Trophoblast cell (in vitro differentiated cells and primary cell): ENCODE results near the gene NALCN.
A peak's percentile ranks its signal among the peaks of the same experiment; 100 is the strongest.

Experiments used
- DNase-seq, 2 donors: peaks; one replicate each; pipeline ENCODE4 v3.0.0-alpha.2; 2016
- H2AFZ ChIP-seq: 2 replicates; pipeline ENCODE4 v1.6.1; 2013; ENCODE audit warnings: low read length, moderate library complexity, mild to moderate bottlenecking; ENCODE audit not compliant: insufficient read depth, poor library complexity
- H2AK5ac ChIP-seq: 2 replicates; pipeline ENCODE4 v1.6.1; 2013; ENCODE audit warnings: mild to moderate bottlenecking, low read length
- H2BK120ac ChIP-seq: 2 replicates; pipeline ENCODE4 v1.6.1; 2013; ENCODE audit warnings: low read length, mild to moderate bottlenecking, moderate library complexity; ENCODE audit not compliant: insufficient read depth, poor library complexity
- H2BK12ac ChIP-seq: 2 replicates; pipeline ENCODE4 v1.6.1; 2013; ENCODE audit warnings: mild to moderate bottlenecking, low read length, moderate library complexity
- H2BK5ac ChIP-seq: 2 replicates; pipeline ENCODE4 v1.6.1; 2013; ENCODE audit warnings: low read length, low read depth, moderate library complexity, mild to moderate bottlenecking; ENCODE audit not compliant: poor library complexity
- H3K14ac ChIP-seq: 2 replicates; pipeline ENCODE4 v1.6.1; 2013; ENCODE audit warnings: mild to moderate bottlenecking, low read length
- H3K18ac ChIP-seq: 2 replicates; pipeline ENCODE4 v1.6.1; 2013; ENCODE audit warnings: mild to moderate bottlenecking, low read length
- H3K23ac ChIP-seq: 2 replicates; pipeline ENCODE4 v1.6.1; 2013; ENCODE audit warnings: low read length
- H3K27ac ChIP-seq: 2 replicates; pipeline ENCODE4 v1.5.1; 2013; ENCODE audit warnings: low read depth, mild to moderate bottlenecking, inconsistent platforms, low read length, moderate library complexity
- H3K27me3 ChIP-seq: 2 replicates; pipeline ENCODE4 v1.6.1; 2013; ENCODE audit warnings: inconsistent platforms, mild to moderate bottlenecking, low read length, moderate library complexity; ENCODE audit not compliant: insufficient read depth
- H3K36me3 ChIP-seq, 2 experiments: 1 replicate in 1 of 2; 2 replicates in 1 of 2; pipeline ENCODE4 v1.6.1; 2013; ENCODE audit warnings: low read length in 2 of 2, mild to moderate bottlenecking in 2 of 2, moderate library complexity in 1 of 2; ENCODE audit not compliant: insufficient read depth in 2 of 2, control insufficient read depth in 1 of 2
- H3K4ac ChIP-seq: 2 replicates; pipeline ENCODE4 v1.6.1; 2013; ENCODE audit warnings: low read depth, mild to moderate bottlenecking, low read length, moderate library complexity
- H3K4me1 ChIP-seq, 2 experiments: 1 replicate in 1 of 2; 2 replicates in 1 of 2; pipeline ENCODE4 v1.6.1; 2013; ENCODE audit warnings: low read length in 2 of 2, mild to moderate bottlenecking in 2 of 2, moderate library complexity in 1 of 2; ENCODE audit not compliant: insufficient read depth in 2 of 2, control insufficient read depth in 1 of 2
- H3K4me2 ChIP-seq: 2 replicates; pipeline ENCODE4 v1.6.1; 2013; ENCODE audit warnings: inconsistent platforms, mild to moderate bottlenecking, low read length, moderate library complexity
- H3K4me3 ChIP-seq: 2 replicates; pipeline ENCODE4 v1.5.1; 2013; ENCODE audit warnings: mild to moderate bottlenecking, low read depth, low read length, inconsistent platforms
- H3K79me1 ChIP-seq: one replicate; pipeline ENCODE4 v1.6.1; 2013; ENCODE audit warnings: low read length
- H3K79me2 ChIP-seq: 2 replicates; pipeline ENCODE4 v1.6.1; 2013; ENCODE audit warnings: low read length, mild to moderate bottlenecking; ENCODE audit not compliant: control insufficient read depth, insufficient read depth, poor library complexity
- H3K9ac ChIP-seq: 2 replicates; pipeline ENCODE4 v1.6.1; 2013; ENCODE audit warnings: mild to moderate bottlenecking, low read length
- H3K9me3 ChIP-seq: 2 replicates; pipeline ENCODE4 v1.6.1; 2013; ENCODE audit warnings: low read depth, mild to moderate bottlenecking, control low read depth, inconsistent platforms, low read length; ENCODE audit not compliant: insufficient read depth
- H4K12ac ChIP-seq: 2 replicates; pipeline ENCODE4 v1.6.1; 2013; ENCODE audit warnings: low read depth, mild to moderate bottlenecking, low read length, moderate library complexity
- H4K8ac ChIP-seq: 2 replicates; pipeline ENCODE4 v1.6.1; 2013; ENCODE audit warnings: low read depth, mild to moderate bottlenecking, low read length, moderate library complexity
- H4K91ac ChIP-seq: one replicate; pipeline ENCODE4 v1.6.1; 2013; ENCODE audit warnings: low read depth, mild to moderate bottlenecking, low read length, moderate library complexity
- WGBS: extraction: QIAGEN DNeasy Blood & Tissue Kit; methylation state at CpG from one replicate; pipeline ENCODE4 v1.1.7; 2013; ENCODE audit warnings: missing lambda C conversion rate; ENCODE audit not compliant: insufficient read length, insufficient coverage; ENCODE audit errors: extremely low coverage; 5-methylcytosine and 5-hydroxymethylcytosine counted together

The NALCN gene

DNA sequence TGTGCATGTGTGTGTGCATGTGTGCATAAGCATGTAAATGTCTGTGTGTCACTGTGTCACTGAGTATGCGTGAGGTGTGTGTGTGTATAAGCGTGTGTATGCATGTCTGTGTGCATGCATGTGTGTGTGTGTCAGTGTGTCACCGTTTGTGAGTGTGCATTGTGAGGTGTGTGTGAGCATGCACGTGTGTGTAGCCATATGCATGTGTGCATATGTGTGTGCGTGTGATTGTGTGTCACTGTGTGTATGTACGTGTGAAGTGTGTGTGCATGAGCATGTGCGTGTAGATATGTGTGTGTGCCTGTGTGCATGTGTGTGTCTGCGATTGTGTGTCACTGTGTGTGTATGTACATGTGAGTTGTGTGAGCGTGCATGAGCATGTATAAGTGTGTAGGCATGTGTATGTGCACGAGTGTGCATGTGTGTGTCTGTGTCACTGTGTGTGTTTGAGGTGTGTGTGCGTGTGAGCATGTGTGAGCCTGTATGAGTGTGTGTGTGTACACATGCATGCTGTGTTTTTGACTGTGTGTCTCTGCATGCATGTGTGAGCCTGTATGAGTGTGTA is 144.5 kb downstream of the NALCN start:
- Histone ChIP-seq H3K14ac (no peak overlapping the region), H2AK5ac (no peak overlapping the region), H2BK120ac (no peak overlapping the region), H3K18ac (no peak overlapping the region), H3K27me3 (no peaks in the 10 kb centered on the region), H4K8ac (no peak overlapping the region), H4K12ac (no peak overlapping the region), H2BK5ac (no peak overlapping the region), H3K23ac (no peak overlapping the region), H3K9ac (no peak overlapping the region), H3K27ac (no peak overlapping the region), H2AFZ (no peak overlapping the region), H3K4ac (no peak overlapping the region), H3K4me2 (no peak overlapping the region), H3K9me3 (peaks cover 6% of the 10 kb centered on the region), H3K79me1 (no peaks in the 10 kb centered on the region), H3K4me1 (no peaks in the 10 kb centered on the region), H3K4me3 (peak overlapping the region; percentile 56), H2BK12ac (no peak overlapping the region), H3K79me2 (no peaks in the 10 kb centered on the region), H3K36me3 (no peaks in the 10 kb centered on the region), H4K91ac (no peak overlapping the region)
- no peak for DNase-seq
- WGBS, result no CpG with 5 or more reads among the region's 11 CpGs

DNA sequence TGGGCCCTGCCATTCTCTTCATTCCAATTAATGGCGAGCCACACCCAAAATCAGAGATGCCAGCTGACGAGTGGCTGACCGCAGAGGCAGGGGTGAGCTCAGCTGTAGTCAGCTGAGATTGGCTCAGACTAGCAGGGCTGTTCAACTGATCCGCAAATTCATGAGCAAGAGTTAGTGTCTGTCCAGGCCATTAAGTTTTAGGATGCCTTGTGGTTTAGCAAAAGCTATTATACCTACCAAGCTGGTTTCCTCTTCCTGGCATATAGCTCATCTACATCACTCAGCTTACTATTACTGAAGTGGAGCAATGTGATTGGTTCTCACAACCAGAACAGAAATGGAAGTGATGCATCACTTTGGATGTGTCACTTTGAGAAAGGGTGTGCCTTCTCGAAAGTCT is 148.7 kb downstream of the NALCN start:
- Histone ChIP-seq H3K79me1 (no peaks in the 10 kb centered on the region), H4K12ac (no peak overlapping the region), H3K27me3 (no peaks in the 10 kb centered on the region), H2AK5ac (no peak overlapping the region), H3K9ac (no peak overlapping the region), H3K9me3 (peaks cover 6% of the 10 kb centered on the region), H3K4me2 (no peak overlapping the region), H3K27ac (no peak overlapping the region), H4K91ac (no peak overlapping the region), H2BK5ac (no peak overlapping the region), H3K4me3 (no peak overlapping the region), H3K4me1 (no peaks in the 10 kb centered on the region), H3K4ac (no peak overlapping the region), H3K23ac (no peak overlapping the region), H4K8ac (no peak overlapping the region), H3K79me2 (no peaks in the 10 kb centered on the region), H2AFZ (no peak overlapping the region), H2BK12ac (no peak overlapping the region), H3K18ac (no peak overlapping the region), H3K14ac (no peak overlapping the region), H2BK120ac (no peak overlapping the region), H3K36me3 (no peaks in the 10 kb centered on the region)
- no CpG with 5 or more reads among the region's 5 CpGs for WGBS
- no peak for DNase-seq

DNA sequence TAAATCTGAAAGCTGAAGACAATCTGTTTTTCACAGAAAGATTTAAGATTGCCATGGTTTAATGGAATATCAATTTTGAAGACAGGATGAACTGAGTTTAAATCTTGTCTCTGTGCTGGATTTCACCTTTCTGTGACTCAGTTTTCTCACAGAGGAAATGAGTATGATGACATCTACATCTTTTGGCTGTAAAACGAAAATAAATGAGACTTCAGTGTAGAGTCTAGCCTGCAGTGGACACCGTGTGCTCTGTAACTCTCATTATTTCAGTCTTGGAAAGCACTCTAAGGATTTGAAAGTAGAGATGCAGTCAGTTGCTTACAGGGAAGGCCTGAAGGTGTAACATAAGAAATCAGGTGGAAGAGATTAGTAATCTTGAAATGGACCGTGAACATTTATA is 150.4 kb downstream of the NALCN start:
- H4K12ac ChIP-seq, result no peak overlapping the region
- no peak overlapping the region for H2BK12ac ChIP-seq
- no peak overlapping the region for H4K91ac ChIP-seq
- no peak overlapping the region for H3K4ac ChIP-seq
- H3K18ac ChIP-seq, result no peak overlapping the region
- no peak overlapping the region for H2BK5ac ChIP-seq
- H3K79me2 ChIP-seq, result no peaks in the 10 kb centered on the region
- H3K9ac ChIP-seq, result no peak overlapping the region
- no peaks in the 10 kb centered on the region for H3K4me1 ChIP-seq
- DNase-seq, result no peak
- H2AFZ ChIP-seq, result no peak overlapping the region
- H3K4me2 ChIP-seq, result no peak overlapping the region
- H4K8ac ChIP-seq, result no peak overlapping the region
- no peak overlapping the region for H3K27ac ChIP-seq
- H3K79me1 ChIP-seq, result no peaks in the 10 kb centered on the region
- H3K23ac ChIP-seq, result no peak overlapping the region
- no peaks in the 10 kb centered on the region for H3K27me3 ChIP-seq
- H3K4me3 ChIP-seq, result no peak overlapping the region
- H3K36me3 ChIP-seq, result no peaks in the 10 kb centered on the region
- no peaks in the 10 kb centered on the region for H3K9me3 ChIP-seq
- H2BK120ac ChIP-seq, result no peak overlapping the region
- no peak overlapping the region for H3K14ac ChIP-seq
- WGBS, result no CpG with 5 or more reads among the region's 3 CpGs
- H2AK5ac ChIP-seq, result no peak overlapping the region

DNA sequence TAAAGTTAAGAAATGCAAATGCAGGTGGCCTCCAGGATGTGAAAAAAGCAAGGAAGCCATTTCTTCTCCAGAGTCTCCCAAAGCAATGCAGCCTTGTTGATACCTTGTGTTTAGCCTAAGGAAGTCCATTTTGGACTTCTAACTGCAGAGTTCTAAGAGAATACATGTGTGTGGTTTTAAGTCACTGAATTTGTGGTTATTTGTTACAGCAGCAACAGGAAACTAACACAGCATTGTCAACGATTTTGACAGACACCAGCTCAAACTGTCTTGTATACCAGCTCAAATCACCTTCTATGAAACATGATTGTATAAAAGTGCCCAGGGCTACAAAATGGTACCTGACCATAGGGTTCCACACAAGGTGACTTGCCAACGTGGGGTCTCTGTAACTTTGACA is 151.4 kb downstream of the NALCN start:
- Histone ChIP-seq H2AK5ac (no peak overlapping the region), H3K79me2 (no peaks in the 10 kb centered on the region), H3K27ac (no peak overlapping the region), H4K12ac (no peak overlapping the region), H3K9me3 (no peaks in the 10 kb centered on the region), H3K4me1 (no peaks in the 10 kb centered on the region), H4K8ac (no peak overlapping the region), H3K27me3 (no peaks in the 10 kb centered on the region), H3K4me3 (no peak overlapping the region), H3K18ac (no peak overlapping the region), H2BK12ac (no peak overlapping the region), H3K4me2 (no peak overlapping the region), H3K79me1 (no peaks in the 10 kb centered on the region), H3K14ac (no peak overlapping the region), H2BK5ac (no peak overlapping the region), H3K4ac (no peak overlapping the region), H3K9ac (no peak overlapping the region), H3K36me3 (no peaks in the 10 kb centered on the region), H2AFZ (no peak overlapping the region), H4K91ac (no peak overlapping the region), H2BK120ac (no peak overlapping the region), H3K23ac (no peak overlapping the region)
- DNase-seq, result no peak
- no CpG with 5 or more reads among the region's 2 CpGs for WGBS
